Panc1 (cell line): Measurements from ENCODE around the gene PELI3.

Source experiments
- POLR2AphosphoS5 ChIP-seq: IDR thresholded peaks from 2 replicates; pipeline ENCODE4 v1.6.1; 2012; ENCODE audit warnings: mild to moderate bottlenecking, low read depth, low read length, moderate library complexity
- TCF7L2 ChIP-seq: IDR thresholded peaks from 2 replicates; pipeline ENCODE4 v1.6.1; 2011; ENCODE audit warnings: mild to moderate bottlenecking, low read depth, low read length, inconsistent platforms
- TF ChIP-seq, protein P1 (sequence below): fragments of 450-650 bp; IDR thresholded peaks from 2 replicates; pipeline ENCODE4 v1.5.1; 2017; ENCODE audit warnings: mild to moderate bottlenecking
- TF ChIP-seq, protein P2 (sequence below), 2 experiments: IDR thresholded peaks; 2 replicates each; pipeline ENCODE4 v1.6.1; 2011 to 2012; ENCODE audit warnings: low read depth in 2 of 2, control low read depth in 1 of 2, low read length in 1 of 2, mild to moderate bottlenecking in 1 of 2, moderate library complexity in 1 of 2; ENCODE audit not compliant: insufficient read depth in 1 of 2

DNA sequence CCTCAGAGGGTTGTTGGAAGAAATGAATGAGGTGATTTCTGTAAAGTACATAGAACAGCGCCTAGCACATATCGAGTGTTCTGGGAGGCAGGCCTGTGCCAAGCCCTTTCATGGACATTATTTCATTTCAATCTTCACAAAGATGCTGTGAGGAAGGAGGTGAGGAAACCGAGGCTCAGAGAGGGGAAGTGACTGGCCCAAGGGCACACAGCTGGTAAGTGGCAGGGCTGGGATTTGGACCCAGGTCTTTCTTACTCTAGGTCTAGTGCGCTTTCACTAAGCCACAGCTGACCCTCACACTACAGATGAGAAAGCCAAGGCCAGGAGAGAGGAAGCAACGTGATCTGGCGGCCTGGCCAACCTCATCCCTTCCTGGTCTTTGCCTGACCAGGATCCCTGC, 2.0 kb downstream of the PELI3 start:
- TF ChIP-seq, protein P1, sequence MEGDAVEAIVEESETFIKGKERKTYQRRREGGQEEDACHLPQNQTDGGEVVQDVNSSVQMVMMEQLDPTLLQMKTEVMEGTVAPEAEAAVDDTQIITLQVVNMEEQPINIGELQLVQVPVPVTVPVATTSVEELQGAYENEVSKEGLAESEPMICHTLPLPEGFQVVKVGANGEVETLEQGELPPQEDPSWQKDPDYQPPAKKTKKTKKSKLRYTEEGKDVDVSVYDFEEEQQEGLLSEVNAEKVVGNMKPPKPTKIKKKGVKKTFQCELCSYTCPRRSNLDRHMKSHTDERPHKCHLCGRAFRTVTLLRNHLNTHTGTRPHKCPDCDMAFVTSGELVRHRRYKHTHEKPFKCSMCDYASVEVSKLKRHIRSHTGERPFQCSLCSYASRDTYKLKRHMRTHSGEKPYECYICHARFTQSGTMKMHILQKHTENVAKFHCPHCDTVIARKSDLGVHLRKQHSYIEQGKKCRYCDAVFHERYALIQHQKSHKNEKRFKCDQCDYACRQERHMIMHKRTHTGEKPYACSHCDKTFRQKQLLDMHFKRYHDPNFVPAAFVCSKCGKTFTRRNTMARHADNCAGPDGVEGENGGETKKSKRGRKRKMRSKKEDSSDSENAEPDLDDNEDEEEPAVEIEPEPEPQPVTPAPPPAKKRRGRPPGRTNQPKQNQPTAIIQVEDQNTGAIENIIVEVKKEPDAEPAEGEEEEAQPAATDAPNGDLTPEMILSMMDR: no peak
- TF ChIP-seq, protein P2, sequence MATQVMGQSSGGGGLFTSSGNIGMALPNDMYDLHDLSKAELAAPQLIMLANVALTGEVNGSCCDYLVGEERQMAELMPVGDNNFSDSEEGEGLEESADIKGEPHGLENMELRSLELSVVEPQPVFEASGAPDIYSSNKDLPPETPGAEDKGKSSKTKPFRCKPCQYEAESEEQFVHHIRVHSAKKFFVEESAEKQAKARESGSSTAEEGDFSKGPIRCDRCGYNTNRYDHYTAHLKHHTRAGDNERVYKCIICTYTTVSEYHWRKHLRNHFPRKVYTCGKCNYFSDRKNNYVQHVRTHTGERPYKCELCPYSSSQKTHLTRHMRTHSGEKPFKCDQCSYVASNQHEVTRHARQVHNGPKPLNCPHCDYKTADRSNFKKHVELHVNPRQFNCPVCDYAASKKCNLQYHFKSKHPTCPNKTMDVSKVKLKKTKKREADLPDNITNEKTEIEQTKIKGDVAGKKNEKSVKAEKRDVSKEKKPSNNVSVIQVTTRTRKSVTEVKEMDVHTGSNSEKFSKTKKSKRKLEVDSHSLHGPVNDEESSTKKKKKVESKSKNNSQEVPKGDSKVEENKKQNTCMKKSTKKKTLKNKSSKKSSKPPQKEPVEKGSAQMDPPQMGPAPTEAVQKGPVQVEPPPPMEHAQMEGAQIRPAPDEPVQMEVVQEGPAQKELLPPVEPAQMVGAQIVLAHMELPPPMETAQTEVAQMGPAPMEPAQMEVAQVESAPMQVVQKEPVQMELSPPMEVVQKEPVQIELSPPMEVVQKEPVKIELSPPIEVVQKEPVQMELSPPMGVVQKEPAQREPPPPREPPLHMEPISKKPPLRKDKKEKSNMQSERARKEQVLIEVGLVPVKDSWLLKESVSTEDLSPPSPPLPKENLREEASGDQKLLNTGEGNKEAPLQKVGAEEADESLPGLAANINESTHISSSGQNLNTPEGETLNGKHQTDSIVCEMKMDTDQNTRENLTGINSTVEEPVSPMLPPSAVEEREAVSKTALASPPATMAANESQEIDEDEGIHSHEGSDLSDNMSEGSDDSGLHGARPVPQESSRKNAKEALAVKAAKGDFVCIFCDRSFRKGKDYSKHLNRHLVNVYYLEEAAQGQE (IDR thresholded peaks at IDR 0.05; ENCODE audit: insufficient read depth in 1 of 2, low read depth in 2 of 2, low read length in 1 of 2): no peak
- TF ChIP-seq POLR2AphosphoS5 (no peak), TCF7L2 (no peak)
